Nephron progenitor cell (in vitro differentiated cells): Measurements from ENCODE around the gene ENTPD1.

Experiments used
- DNase-seq: peaks from one replicate; pipeline ENCODE4 v3.0.0; 2021
- H3K27ac Mint-ChIP-seq: 2 replicates; pipeline ENCODE4 v1.8.0; 2021; ENCODE audit warnings: mild to moderate bottlenecking, moderate library complexity, mixed read lengths
- H3K27me3 Mint-ChIP-seq: 2 replicates; pipeline ENCODE4 v1.8.0; 2021; ENCODE audit warnings: mild to moderate bottlenecking, low read depth, mixed read lengths; ENCODE audit not compliant: poor library complexity
- H3K36me3 Mint-ChIP-seq: 2 replicates; pipeline ENCODE4 v1.8.0; 2021; ENCODE audit warnings: low read depth, mixed read lengths
- H3K4me1 Mint-ChIP-seq: 2 replicates; pipeline ENCODE4 v1.8.0; 2021; ENCODE audit warnings: mixed read lengths
- H3K4me3 Mint-ChIP-seq: 2 replicates; pipeline ENCODE4 v1.8.0; 2021; ENCODE audit warnings: mild to moderate bottlenecking, moderate library complexity, mixed read lengths
- H3K9me3 Mint-ChIP-seq: 2 replicates; pipeline ENCODE4 v1.8.0; 2021; ENCODE audit warnings: mild to moderate bottlenecking, moderate library complexity, mixed read lengths
- TF ChIP-seq, protein P1 (sequence below): fragments of 200-600 bp; sonication (generic); IDR thresholded peaks from 2 replicates; pipeline ENCODE4 v1.5.0; 2021; ENCODE audit warnings: antibody characterized with exemption

The ENTPD1 gene

DNA sequence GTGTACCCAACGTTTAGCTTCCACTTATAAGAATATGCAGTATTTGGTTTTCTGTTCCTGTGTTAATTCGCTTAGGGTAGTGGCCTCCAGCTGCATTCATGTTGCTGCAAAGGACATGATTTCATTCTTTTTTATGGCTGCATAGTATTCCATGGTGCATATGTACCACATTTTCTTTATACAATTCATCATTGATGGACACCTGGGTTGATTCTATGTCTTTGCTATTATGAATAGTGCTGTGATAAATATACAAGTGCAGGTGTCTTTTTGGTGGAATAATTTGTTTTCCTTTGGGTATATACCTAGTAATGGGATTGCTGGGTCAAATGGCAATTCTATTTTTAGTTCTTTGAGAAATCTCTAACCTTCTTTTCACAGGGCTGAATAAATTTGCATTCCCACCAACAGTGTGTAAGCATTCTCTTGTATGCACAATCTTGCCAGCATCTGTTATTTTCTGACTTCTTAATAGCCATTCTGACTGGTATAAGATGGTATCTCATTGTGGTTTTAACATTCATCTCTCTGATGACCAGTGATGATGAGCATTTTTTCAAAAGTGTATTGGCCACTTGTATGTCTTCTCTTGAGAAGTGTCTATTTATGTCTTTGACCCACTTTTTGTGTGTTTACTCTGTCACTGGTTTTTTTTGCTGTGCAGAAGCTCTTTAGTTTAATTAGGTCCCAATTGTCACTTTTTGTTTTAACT is 79.3 kb downstream of the ENTPD1 start:
- Mint-ChIP-seq H3K4me1 (no peaks in the 10 kb centered on the region), H3K4me3 (no peak overlapping the region), H3K9me3 (no peaks in the 10 kb centered on the region), H3K27ac (no peak overlapping the region), H3K36me3 (no peaks in the 10 kb centered on the region), H3K27me3 (peaks cover 8% of the 10 kb centered on the region)
- DNase-seq = no peak
- TF ChIP-seq, protein P1, sequence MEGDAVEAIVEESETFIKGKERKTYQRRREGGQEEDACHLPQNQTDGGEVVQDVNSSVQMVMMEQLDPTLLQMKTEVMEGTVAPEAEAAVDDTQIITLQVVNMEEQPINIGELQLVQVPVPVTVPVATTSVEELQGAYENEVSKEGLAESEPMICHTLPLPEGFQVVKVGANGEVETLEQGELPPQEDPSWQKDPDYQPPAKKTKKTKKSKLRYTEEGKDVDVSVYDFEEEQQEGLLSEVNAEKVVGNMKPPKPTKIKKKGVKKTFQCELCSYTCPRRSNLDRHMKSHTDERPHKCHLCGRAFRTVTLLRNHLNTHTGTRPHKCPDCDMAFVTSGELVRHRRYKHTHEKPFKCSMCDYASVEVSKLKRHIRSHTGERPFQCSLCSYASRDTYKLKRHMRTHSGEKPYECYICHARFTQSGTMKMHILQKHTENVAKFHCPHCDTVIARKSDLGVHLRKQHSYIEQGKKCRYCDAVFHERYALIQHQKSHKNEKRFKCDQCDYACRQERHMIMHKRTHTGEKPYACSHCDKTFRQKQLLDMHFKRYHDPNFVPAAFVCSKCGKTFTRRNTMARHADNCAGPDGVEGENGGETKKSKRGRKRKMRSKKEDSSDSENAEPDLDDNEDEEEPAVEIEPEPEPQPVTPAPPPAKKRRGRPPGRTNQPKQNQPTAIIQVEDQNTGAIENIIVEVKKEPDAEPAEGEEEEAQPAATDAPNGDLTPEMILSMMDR = no peak

DNA sequence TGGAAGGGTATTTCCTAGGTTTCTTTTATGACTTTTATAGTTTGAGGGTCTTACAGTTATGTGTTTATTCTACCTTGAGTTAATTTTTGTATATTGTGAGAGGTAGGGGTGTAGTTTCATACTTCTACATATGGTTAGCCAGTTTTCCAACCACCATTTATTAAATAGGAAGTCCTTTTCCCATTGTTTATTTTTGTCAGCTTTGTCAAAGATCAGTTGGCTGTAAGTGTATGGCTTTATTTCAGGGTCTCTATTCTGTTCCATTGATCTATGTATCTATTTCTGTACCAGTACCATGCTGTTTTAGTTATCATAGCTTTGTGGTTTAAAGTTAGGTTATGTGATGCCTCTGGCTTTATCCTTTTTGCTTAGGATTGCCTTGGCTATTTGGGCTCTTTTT is 79.9 kb downstream of the ENTPD1 start:
- peaks cover 5% of the 10 kb centered on the region for H3K4me1 Mint-ChIP-seq
- H3K27me3 Mint-ChIP-seq = peaks cover 5% of the 10 kb centered on the region
- no peaks in the 10 kb centered on the region for H3K9me3 Mint-ChIP-seq
- H3K36me3 Mint-ChIP-seq = no peaks in the 10 kb centered on the region
- no peak for DNase-seq
- no peak overlapping the region for H3K27ac Mint-ChIP-seq
- TF ChIP-seq, protein P1 = no peak
- H3K4me3 Mint-ChIP-seq = no peak overlapping the region

DNA sequence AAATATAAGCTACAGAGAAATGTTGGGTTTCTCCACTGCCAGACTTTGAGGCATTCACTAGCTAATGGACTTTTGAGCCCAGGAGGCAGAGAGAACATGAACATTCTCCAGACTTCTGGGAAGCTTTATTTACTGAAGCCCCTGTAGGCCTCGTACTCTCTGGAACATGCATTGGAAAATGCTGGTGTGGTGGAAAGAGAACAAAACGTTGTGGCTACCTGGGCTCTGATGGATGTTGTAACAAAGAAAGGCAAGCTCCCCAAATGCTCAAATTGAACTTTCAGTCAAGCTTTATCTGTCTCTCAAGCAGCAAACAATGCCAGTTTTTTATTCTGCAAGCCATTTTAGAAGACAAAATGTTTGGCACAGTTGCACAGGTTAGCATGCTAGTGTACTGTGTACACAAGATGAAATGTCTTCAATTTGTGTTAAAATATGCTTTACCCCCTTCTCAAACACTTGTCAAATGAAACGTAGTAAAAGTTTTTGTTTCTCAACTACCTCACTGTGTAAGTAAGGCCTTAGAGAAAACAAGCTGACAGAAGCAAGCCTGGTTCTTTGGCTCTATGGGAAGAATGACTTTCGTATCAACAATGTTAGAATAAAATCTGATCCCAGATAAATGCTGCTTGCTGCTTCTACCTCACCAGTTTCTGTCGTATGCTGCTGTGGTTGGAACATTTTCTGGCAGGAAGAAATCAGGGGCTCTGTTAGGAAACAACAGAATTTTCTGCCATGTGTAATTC is 80.8 kb downstream of the ENTPD1 start:
- no peak for DNase-seq
- TF ChIP-seq, protein P1 = no peak
- Mint-ChIP-seq H3K4me1 (peaks cover 5% of the 10 kb centered on the region), H3K36me3 (no peaks in the 10 kb centered on the region), H3K4me3 (no peak overlapping the region), H3K27ac (no peak overlapping the region), H3K9me3 (no peaks in the 10 kb centered on the region), H3K27me3 (peaks cover 5% of the 10 kb centered on the region)

DNA sequence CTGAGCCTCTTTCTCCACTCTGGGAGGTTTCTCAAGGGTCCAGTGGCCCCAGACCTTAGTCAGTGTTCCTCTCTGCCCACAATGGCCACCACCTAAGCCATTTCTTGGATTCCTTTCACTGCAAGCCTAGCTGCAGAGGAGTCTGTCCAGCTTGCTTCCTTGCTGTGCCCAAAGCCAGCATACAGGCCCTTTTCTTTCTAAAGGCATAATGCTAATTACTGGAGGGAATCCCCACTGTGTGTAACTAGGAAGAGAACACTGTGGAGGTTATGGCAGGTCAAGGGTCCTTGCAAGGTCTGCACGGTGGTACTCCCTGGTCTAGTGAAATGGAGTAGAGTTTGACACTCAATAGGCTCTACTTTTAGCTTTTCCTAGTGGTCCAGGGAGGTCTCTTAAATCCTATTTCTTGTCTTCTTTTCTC is 81.4 kb downstream of the ENTPD1 start:
- peaks cover 5% of the 10 kb centered on the region for H3K4me1 Mint-ChIP-seq
- H3K27me3 Mint-ChIP-seq = peaks cover 5% of the 10 kb centered on the region
- no peaks in the 10 kb centered on the region for H3K9me3 Mint-ChIP-seq

DNA sequence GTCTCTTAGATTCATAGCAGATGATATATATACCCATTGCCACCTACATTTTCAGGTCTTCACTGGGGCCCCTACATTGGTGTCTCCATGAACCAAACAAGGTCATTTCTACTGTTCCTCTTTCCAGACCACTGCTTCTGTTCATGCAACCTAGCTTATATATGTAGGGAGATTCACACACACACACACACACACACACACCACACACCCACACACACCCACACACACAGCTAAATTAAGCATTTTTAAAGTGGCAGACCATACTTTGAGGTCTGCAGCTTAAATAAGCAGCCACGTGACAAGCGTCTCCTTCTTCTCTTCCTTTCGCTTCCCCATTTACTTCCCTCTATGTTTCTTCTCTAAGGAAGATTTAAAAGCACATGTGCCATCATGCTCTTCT is 81.8 kb downstream of the ENTPD1 start:
- no peaks in the 10 kb centered on the region for H3K36me3 Mint-ChIP-seq
- H3K4me3 Mint-ChIP-seq = no peak overlapping the region
- DNase-seq = no peak
- H3K4me1 Mint-ChIP-seq = peaks cover 5% of the 10 kb centered on the region
- no peak overlapping the region for H3K27ac Mint-ChIP-seq
- peaks cover 5% of the 10 kb centered on the region for H3K27me3 Mint-ChIP-seq
- no peaks in the 10 kb centered on the region for H3K9me3 Mint-ChIP-seq
- TF ChIP-seq, protein P1 = no peak

More for the DNA sequence above, 81.4 kb downstream of the ENTPD1 start:
- no peaks in the 10 kb centered on the region for H3K36me3 Mint-ChIP-seq
- TF ChIP-seq, protein P1 = no peak
- no peak overlapping the region for H3K4me3 Mint-ChIP-seq
- H3K27ac Mint-ChIP-seq = no peak overlapping the region
- DNase-seq = no peak
